ENCODE data around the gene PNKD. TPM values are rescaled to one million over a fixed set of nuclear protein-coding genes. Genes with fewer than 3 reads are reported as not detected.

The PNKD gene
- total RNA-seq, 1 donor from 2014 or later: 40.3 TPM

- Mint-ChIP-seq H3K4me1 (no peaks in the 10 kb centered on the region), H3K27ac (ENCODE audit: unreplicated experiment) (no peak overlapping the region), H3K27me3 (ENCODE audit: low read depth) (no peaks in the 10 kb centered on the region), H3K9me3 (no peaks in the 10 kb centered on the region), H3K4me3 (no peak overlapping the region), H3K36me3 (ENCODE audit: low read depth) (peaks cover 8% of the 10 kb centered on the region)
- TF ChIP-seq CTCF (conservative IDR thresholded peaks at IDR 0.05): no peak
- DNase-seq (ENCODE audit: low read depth, low spot score): no peak
Observed at GRCh38 chr2:218245214-218245613, 25.1 kb upstream of the PNKD start.

GRCh38 chr2:218249691-218250090 lies 20.6 kb upstream of the PNKD start:
- Mint-ChIP-seq H3K9me3 (no peaks in the 10 kb centered on the region), H3K27me3 (ENCODE audit: low read depth) (no peaks in the 10 kb centered on the region), H3K27ac (ENCODE audit: unreplicated experiment) (no peak overlapping the region), H3K4me3 (no peak overlapping the region), H3K36me3 (ENCODE audit: low read depth) (peaks cover 8% of the 10 kb centered on the region), H3K4me1 (no peaks in the 10 kb centered on the region)
- no peak for TF ChIP-seq CTCF (conservative IDR thresholded peaks at IDR 0.05)
- no peak for DNase-seq (ENCODE audit: low read depth, low spot score)

GRCh38 chr2:218252509-218253231 lies 17.6 kb upstream of the PNKD start:
- no peak for DNase-seq (ENCODE audit: low read depth, low spot score)
- Mint-ChIP-seq H3K36me3 (ENCODE audit: low read depth) (peaks cover 12% of the 10 kb centered on the region), H3K4me3 (no peak overlapping the region), H3K27me3 (ENCODE audit: low read depth) (no peaks in the 10 kb centered on the region), H3K4me1 (no peaks in the 10 kb centered on the region), H3K9me3 (no peaks in the 10 kb centered on the region), H3K27ac (ENCODE audit: unreplicated experiment) (no peak overlapping the region)
- TF ChIP-seq CTCF (conservative IDR thresholded peaks at IDR 0.05): no peak

GRCh38 chr2:218253232-218253625 lies 17.1 kb upstream of the PNKD start:
- DNase-seq (ENCODE audit: low read depth, low spot score): no peak
- Mint-ChIP-seq H3K4me3 (no peak overlapping the region), H3K9me3 (no peaks in the 10 kb centered on the region), H3K27ac (ENCODE audit: unreplicated experiment) (no peak overlapping the region), H3K36me3 (ENCODE audit: low read depth) (peaks cover 12% of the 10 kb centered on the region), H3K4me1 (no peaks in the 10 kb centered on the region), H3K27me3 (ENCODE audit: low read depth) (no peaks in the 10 kb centered on the region)
- no peak for TF ChIP-seq CTCF (conservative IDR thresholded peaks at IDR 0.05)

GRCh38 chr2:218255446-218255845 lies 14.9 kb upstream of the PNKD start:
- no peak overlapping the region for H3K27ac Mint-ChIP-seq (ENCODE audit: unreplicated experiment)
- no peak overlapping the region for H3K4me3 Mint-ChIP-seq
- TF ChIP-seq CTCF (conservative IDR thresholded peaks at IDR 0.05): no peak
- no peaks in the 10 kb centered on the region for H3K9me3 Mint-ChIP-seq
- H3K4me1 Mint-ChIP-seq: peaks cover 2% of the 10 kb centered on the region
- no peak for DNase-seq (ENCODE audit: low read depth, low spot score)
- H3K36me3 Mint-ChIP-seq (ENCODE audit: low read depth): peaks cover 8% of the 10 kb centered on the region
- no peaks in the 10 kb centered on the region for H3K27me3 Mint-ChIP-seq (ENCODE audit: low read depth)
